Coronary artery (tissue), 2 donors: ENCODE measurements around the gene EXOC6B.

Source experiments
- DNase-seq: peaks from one replicate; pipeline ENCODE4 v3.0.0-alpha.2; 2017; ENCODE audit warnings: low spot score
- H3K27ac ChIP-seq, 2 donors: fragments of 200-600 bp; sonication (generic); one replicate each; pipeline ENCODE4 v1.5.1; 2016 to 2019
- H3K4me3 ChIP-seq: fragments of 200-600 bp; sonication (generic); 2 replicates; pipeline ENCODE4 v1.5.1; 2016; ENCODE audit warnings: mild to moderate bottlenecking, moderate library complexity
- CTCF ChIP-seq: fragments of 200-600 bp; sonication (generic); IDR thresholded peaks from one replicate; pipeline ENCODE4 v1.5.1; 2019; ENCODE audit warnings: antibody characterized with exemption

Gene EXOC6B

GRCh38 chr2:72830273-72830672 lies 4.4 kb upstream of the EXOC6B start:
- no peak overlapping the region for H3K27ac ChIP-seq
- no peak overlapping the region for H3K4me3 ChIP-seq
- no peak for TF ChIP-seq CTCF
- DNase-seq = no peak

GRCh38 chr2:72828840-72829507 lies 3.1 kb upstream of the EXOC6B start:
- Histone ChIP-seq H3K27ac (no peak overlapping the region), H3K4me3 (no peak overlapping the region)
- DNase-seq = no peak
- TF ChIP-seq CTCF = no peak

GRCh38 chr2:72827966-72828646 lies 2.3 kb upstream of the EXOC6B start:
- Histone ChIP-seq H3K27ac (no peak overlapping the region), H3K4me3 (no peak overlapping the region)
- no peak for TF ChIP-seq CTCF

DNA sequence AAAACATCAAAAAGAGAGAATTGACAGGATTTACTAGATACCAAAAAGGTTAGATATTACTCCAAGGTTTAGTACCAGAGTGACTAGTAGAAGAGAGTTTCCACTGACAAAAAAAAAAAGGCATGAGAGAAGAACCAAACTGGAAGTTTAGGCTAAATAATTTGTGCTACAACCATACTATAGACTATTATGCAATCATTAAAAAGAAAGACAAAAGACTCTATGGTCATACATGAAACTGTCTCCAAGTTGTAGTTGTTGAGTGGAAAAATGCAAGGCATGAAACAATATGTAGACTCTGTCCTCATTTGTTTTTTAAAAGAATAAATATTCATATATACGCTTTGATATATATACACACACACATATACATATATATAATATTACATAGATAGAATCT lies 1.7 kb upstream of the EXOC6B start:
- TF ChIP-seq CTCF = no peak
- no peak overlapping the region for H3K27ac ChIP-seq
- H3K4me3 ChIP-seq = no peak overlapping the region
- DNase-seq = no peak

More at GRCh38 chr2:72827966-72828646, 2.3 kb upstream of the EXOC6B start:
- DNase-seq = no peak

DNA sequence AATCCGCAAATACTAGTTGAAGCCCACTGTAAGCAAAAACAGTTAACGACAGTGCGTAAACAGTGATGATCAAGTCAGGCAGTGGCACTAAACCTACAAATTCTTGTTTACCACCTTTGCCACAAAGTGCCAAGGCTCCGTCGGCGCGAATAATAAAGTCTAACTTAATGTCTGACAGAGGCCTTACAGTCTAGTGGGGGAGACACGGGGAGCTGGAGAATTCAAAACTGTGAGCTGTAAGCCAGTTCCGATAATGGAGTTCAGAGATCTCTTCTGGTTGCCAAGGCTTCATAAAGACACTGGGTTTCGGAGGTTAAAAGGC lies 284 bp upstream of the EXOC6B start:
- peak overlapping the region; percentile 93 for H3K4me3 ChIP-seq
- no peak overlapping the region for H3K27ac ChIP-seq
- DNase-seq = no peak
- TF ChIP-seq CTCF = no peak

GRCh38 chr2:72824224-72824842 lies 1.5 kb downstream of the EXOC6B start:
- no peak overlapping the region for H3K27ac ChIP-seq
- DNase-seq = no peak
- no peak for TF ChIP-seq CTCF
- peak overlapping the region; percentile 93 for H3K4me3 ChIP-seq

- no peak overlapping the region for H3K27ac ChIP-seq
- no peak for TF ChIP-seq CTCF
- no peak overlapping the region for H3K4me3 ChIP-seq
Measured at GRCh38 chr2:72822794-72823193, 3.0 kb downstream of the EXOC6B start.

More at GRCh38 chr2:72822794-72823193, 3.0 kb downstream of the EXOC6B start:
- no peak for DNase-seq
